DND-41 (cell line): ENCODE data around the gene TUBA3E.

ENCODE experiments used
- EZH2 ChIP-seq: IDR thresholded peaks from 3 replicates; pipeline ENCODE4 v1.6.1; 2012; ENCODE audit warnings: borderline replicate concordance, low read depth, mild to moderate bottlenecking, moderate library complexity, low read length, inconsistent platforms; ENCODE audit not compliant: severe bottlenecking
- TF ChIP-seq, protein P1 (sequence below): IDR thresholded peaks from 2 replicates; pipeline ENCODE4 v1.5.1; 2012; ENCODE audit warnings: borderline replicate concordance, low read length, moderate library complexity, mild to moderate bottlenecking; ENCODE audit not compliant: poor library complexity, severe bottlenecking; ENCODE audit errors: extremely low read depth

DNA sequence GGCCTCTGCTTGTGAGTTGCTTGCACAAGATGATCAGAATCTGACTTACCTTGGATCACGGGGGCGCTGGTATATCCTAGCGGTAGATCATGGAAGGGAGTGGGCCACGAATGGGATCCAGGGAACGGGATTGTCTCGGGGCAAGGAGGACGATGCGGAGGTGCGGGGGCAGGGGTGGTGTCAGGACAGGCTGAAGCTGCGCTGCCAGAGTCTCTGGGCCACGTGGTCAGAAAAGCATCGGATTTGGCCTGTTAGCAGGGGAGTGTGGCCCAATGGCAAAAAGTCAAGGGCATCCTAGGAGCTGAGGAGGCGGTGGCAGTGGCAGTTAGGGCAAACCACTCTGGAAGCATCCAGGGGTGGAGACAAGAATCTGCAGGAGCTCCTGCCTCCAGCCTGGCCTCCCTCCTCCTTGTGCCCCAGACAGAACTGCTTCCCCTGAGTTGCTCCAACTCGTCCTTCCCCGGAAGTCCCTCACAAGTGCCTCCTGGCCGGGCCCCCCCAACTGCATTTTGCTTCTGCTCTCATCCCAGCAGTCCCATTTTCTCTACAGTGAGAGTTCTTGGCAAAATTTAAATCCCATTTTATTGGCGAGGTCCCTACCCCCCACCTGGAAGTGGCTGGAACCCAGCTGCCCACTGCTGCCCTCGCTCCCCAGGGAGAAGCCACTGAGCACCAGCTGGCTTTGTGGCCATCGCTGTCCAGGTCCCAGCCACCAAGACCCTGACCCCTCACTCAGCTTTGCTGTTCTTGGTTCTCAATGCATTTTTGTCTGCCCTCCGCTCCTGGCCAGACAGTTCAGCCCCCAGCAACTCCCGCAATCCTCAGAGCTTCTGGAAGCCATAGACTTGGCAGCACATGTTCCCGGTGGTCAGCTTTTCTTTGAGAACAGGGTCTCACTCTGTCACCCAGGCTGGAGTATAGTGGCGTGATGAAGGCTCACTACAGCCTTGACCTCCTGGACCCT is 47.8 kb downstream of the TUBA3E start:
- TF ChIP-seq, protein P1, sequence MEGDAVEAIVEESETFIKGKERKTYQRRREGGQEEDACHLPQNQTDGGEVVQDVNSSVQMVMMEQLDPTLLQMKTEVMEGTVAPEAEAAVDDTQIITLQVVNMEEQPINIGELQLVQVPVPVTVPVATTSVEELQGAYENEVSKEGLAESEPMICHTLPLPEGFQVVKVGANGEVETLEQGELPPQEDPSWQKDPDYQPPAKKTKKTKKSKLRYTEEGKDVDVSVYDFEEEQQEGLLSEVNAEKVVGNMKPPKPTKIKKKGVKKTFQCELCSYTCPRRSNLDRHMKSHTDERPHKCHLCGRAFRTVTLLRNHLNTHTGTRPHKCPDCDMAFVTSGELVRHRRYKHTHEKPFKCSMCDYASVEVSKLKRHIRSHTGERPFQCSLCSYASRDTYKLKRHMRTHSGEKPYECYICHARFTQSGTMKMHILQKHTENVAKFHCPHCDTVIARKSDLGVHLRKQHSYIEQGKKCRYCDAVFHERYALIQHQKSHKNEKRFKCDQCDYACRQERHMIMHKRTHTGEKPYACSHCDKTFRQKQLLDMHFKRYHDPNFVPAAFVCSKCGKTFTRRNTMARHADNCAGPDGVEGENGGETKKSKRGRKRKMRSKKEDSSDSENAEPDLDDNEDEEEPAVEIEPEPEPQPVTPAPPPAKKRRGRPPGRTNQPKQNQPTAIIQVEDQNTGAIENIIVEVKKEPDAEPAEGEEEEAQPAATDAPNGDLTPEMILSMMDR = no peak
- no peak for TF ChIP-seq EZH2
